Lower leg skin (tissue), 3 donors: Measurements from ENCODE around the gene DTX4.

Source experiments
- POLR2A ChIP-seq, 2 donors: fragments of 450-650 bp; IDR thresholded peaks; one replicate each; pipeline ENCODE4 v1.6.1; 2016 to 2017; ENCODE audit warnings: antibody characterized with exemption in 2 of 2, mild to moderate bottlenecking in 1 of 2, moderate library complexity in 1 of 2
- TF ChIP-seq, protein P1 (sequence below), 3 donors: fragments of 450-650 bp; IDR thresholded peaks; one replicate each; pipeline ENCODE4 v1.5.1; 2016; ENCODE audit warnings: antibody characterized with exemption in 3 of 3, mild to moderate bottlenecking in 3 of 3, moderate library complexity in 2 of 3

DNA sequence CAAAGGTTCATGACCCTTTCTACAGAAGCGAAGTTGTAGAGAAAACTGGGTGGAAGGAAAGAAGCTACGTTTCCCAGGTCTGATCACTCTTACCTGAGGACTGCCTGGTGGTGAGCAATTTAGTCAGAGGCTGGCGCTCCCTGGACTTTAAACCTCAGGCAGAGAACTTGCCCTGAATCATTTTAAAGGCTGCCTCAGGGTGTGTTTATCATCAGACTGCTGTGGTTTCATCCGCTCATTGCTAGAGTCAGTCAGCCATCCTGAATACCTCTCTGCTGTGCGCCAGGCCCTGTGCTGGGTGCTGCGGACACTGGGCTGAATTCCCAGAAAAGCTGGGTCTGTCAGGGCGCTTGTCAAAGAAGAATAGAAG, 2.7 kb downstream of the DTX4 start:
- TF ChIP-seq, protein P1, sequence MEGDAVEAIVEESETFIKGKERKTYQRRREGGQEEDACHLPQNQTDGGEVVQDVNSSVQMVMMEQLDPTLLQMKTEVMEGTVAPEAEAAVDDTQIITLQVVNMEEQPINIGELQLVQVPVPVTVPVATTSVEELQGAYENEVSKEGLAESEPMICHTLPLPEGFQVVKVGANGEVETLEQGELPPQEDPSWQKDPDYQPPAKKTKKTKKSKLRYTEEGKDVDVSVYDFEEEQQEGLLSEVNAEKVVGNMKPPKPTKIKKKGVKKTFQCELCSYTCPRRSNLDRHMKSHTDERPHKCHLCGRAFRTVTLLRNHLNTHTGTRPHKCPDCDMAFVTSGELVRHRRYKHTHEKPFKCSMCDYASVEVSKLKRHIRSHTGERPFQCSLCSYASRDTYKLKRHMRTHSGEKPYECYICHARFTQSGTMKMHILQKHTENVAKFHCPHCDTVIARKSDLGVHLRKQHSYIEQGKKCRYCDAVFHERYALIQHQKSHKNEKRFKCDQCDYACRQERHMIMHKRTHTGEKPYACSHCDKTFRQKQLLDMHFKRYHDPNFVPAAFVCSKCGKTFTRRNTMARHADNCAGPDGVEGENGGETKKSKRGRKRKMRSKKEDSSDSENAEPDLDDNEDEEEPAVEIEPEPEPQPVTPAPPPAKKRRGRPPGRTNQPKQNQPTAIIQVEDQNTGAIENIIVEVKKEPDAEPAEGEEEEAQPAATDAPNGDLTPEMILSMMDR (IDR thresholded peaks at IDR 0.05): no peak
- no peak for TF ChIP-seq POLR2A (IDR thresholded peaks at IDR 0.05)
